SK-N-MC (cell line): ENCODE measurements around the gene CDH23.
"Not testable (repeated sequence)": the region's sequence is repeated elsewhere in the genome, so short reads cannot be mapped to it uniquely, and the experiment has no call there.

ENCODE experiments used
- EZH2 ChIP-seq: fragments of 200-600 bp; sonication (generic); IDR thresholded peaks from one replicate; pipeline ENCODE4 v1.6.1; 2017; ENCODE audit warnings: antibody characterized with exemption
- POLR2AphosphoS5 ChIP-seq: IDR thresholded peaks from 2 replicates; pipeline ENCODE4 v1.6.1; 2012; ENCODE audit warnings: mild to moderate bottlenecking, low read depth, low read length, borderline replicate concordance

DNA sequence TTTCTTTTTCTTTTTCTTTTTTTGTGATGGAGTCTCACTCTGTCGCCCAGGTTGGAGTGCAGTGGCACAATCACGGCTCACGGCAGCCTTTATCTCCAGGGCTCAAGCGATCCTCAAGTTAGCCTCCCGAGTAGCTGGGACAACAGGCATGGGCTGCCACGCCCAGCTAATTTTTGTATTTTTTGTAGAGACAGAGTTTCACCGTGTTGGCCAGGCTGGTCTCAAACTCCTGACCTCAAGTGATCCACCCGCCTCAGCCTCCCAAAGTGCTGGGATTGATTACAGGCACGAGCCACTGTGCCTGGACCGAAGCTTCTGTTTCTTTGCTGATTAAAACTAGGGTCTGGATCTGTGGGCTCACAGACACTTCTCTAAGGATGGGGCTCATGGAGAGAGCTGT, 37.8 kb upstream of the CDH23 start:
- not testable (repeated sequence) for TF ChIP-seq EZH2, POLR2AphosphoS5
